PC-3 (cell line): ENCODE measurements around the gene POM121L2.

Experiments used
- EZH2phosphoT487 ChIP-seq: fragments of 300-600 bp; sonication (generic); IDR thresholded peaks from 2 replicates; pipeline ENCODE4 v1.6.1; 2018; ENCODE audit warnings: mild to moderate bottlenecking, antibody characterized with exemption, low read length, borderline replicate concordance
- TF ChIP-seq, protein P1 (sequence below): fragments of 300-600 bp; sonication (generic); conservative IDR thresholded peaks from 2 replicates; pipeline ENCODE4 v1.5.1; 2017; ENCODE audit warnings: antibody characterized with exemption, low read depth, mild to moderate bottlenecking, low read length

DNA sequence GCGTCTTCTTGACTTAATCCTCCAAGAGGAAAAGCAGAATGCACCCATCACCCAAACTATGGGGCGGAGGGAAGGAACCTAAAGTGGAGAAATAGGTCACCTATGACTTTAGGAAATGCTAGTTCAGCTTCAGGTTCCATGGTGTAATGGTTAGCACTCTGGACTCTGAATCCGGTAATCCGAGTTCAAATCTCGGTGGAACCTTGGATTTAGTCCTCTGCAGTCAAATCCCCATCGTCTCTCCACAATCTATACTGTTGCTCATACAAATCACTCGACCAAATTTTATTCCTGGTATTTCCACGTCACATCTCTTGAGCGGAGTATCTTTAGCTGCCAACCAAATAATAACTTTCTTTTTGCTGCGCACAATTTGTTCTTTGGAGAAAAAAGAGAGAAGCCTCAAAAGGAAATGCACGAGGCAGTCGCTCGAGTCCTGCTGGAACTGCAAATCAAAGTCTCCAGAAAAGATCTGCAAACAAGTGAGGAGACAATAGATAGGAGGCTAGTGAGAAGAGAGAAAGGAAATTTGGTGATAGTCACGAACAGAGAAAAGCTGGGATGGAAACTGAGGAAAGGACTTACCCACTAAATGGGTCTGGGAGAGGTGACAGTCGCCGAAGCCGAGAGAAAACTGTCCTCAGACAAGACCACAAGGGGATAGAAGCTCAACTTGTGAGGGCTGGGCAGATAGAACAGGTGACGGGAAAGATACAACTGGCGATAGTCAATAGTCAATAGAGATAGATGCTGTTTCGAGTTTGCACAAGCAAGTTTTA, 16.6 kb downstream of the POM121L2 start:
- TF ChIP-seq, protein P1, sequence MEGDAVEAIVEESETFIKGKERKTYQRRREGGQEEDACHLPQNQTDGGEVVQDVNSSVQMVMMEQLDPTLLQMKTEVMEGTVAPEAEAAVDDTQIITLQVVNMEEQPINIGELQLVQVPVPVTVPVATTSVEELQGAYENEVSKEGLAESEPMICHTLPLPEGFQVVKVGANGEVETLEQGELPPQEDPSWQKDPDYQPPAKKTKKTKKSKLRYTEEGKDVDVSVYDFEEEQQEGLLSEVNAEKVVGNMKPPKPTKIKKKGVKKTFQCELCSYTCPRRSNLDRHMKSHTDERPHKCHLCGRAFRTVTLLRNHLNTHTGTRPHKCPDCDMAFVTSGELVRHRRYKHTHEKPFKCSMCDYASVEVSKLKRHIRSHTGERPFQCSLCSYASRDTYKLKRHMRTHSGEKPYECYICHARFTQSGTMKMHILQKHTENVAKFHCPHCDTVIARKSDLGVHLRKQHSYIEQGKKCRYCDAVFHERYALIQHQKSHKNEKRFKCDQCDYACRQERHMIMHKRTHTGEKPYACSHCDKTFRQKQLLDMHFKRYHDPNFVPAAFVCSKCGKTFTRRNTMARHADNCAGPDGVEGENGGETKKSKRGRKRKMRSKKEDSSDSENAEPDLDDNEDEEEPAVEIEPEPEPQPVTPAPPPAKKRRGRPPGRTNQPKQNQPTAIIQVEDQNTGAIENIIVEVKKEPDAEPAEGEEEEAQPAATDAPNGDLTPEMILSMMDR: no peak
- no peak for TF ChIP-seq EZH2phosphoT487
